Vagina (tissue), 2 donors: ENCODE measurements around the gene NAV2. TPM values are rescaled to one million over a fixed set of nuclear protein-coding genes. Genes with fewer than 3 reads are reported as not detected.

Experiments used
- DNase-seq, 2 donors: peaks; one replicate each; pipeline ENCODE4 v3.0.0-alpha.2; 2017; ENCODE audit errors: extremely low spot score in 2 of 2
- H3K27ac ChIP-seq: fragments of 200-600 bp; sonication (generic); one replicate; pipeline ENCODE4 v1.5.1; 2019
- H3K27me3 ChIP-seq: fragments of 200-600 bp; sonication (generic); one replicate; pipeline ENCODE4 v1.5.1; 2019
- H3K36me3 ChIP-seq, 2 donors: fragments of 200-600 bp; sonication (generic); one replicate each; pipeline ENCODE4 v1.5.1; 2017 to 2019
- H3K4me1 ChIP-seq: fragments of 200-600 bp; sonication (generic); one replicate; pipeline ENCODE4 v1.5.1; 2019
- H3K4me3 ChIP-seq, 2 donors: fragments of 200-600 bp; sonication (generic); 1 replicate in 1 of 2; 2 replicates in 1 of 2; pipeline ENCODE4 v1.5.1; 2016 to 2019
- H3K9me3 ChIP-seq: fragments of 200-600 bp; sonication (generic); one replicate; pipeline ENCODE4 v1.5.1; 2019
- CTCF ChIP-seq, 3 experiments: fragments of 450-650 bp in 2 of 3; fragments of 200-600 bp in 1 of 3; sonication (generic) in 1 of 3; IDR thresholded peaks; one replicate each; pipeline ENCODE4 v1.5.1; 2017 to 2019; ENCODE audit warnings: antibody characterized with exemption in 3 of 3, mild to moderate bottlenecking in 2 of 3, moderate library complexity in 2 of 3
- POLR2A ChIP-seq, 2 donors: fragments of 450-650 bp; IDR thresholded peaks; one replicate each; pipeline ENCODE4 v1.6.1; 2017; ENCODE audit warnings: antibody characterized with exemption in 2 of 2, mild to moderate bottlenecking in 2 of 2, moderate library complexity in 2 of 2
- POLR2AphosphoS5 ChIP-seq, 2 donors: sonication (generic); formaldehyde crosslinking; IDR thresholded peaks; one replicate each; pipeline ENCODE4 v1.9.0; 2017; ENCODE audit warnings: antibody characterized with exemption in 2 of 2, mild to moderate bottlenecking in 2 of 2, low read depth in 1 of 2; ENCODE audit not compliant: insufficient read depth in 1 of 2
- intact Hi-C: fragments of 100-400 bp; cut with DNase I; formaldehyde crosslinking; loops from one replicate; pipeline ENCODE4 v1.15.1; 2023
- total RNA-seq: library from RNA; depleted of rRNA; stranded (reverse); fragments of >200 nt; gene quantifications from one replicate; pipeline ENCODE4 v1.2.3, GENCODE V29; 2016

The NAV2 gene
- total RNA-seq, 1 donor from 2014 or later = 25.3 TPM

- Histone ChIP-seq H3K9me3 (no peaks in the 10 kb centered on the region), H3K4me3 (no peak overlapping the region), H3K36me3 (peaks cover 0 to 4% of the 10 kb centered on the region in 2 donors), H3K4me1 (peaks cover 9% of the 10 kb centered on the region), H3K27ac (no peak overlapping the region), H3K27me3 (no peaks in the 10 kb centered on the region)
- intact Hi-C loops = no loop called here
- DNase-seq = no peak
- TF ChIP-seq CTCF (IDR thresholded peaks at IDR 0.05) (no peak), POLR2A (IDR thresholded peaks at IDR 0.05) (no peak), POLR2AphosphoS5 (IDR thresholded peaks at IDR 0.05; ENCODE audit: insufficient read depth in 1 of 2, low read depth in 1 of 2) (no peak)
Observed at GRCh38 chr11:19974886-19975285, 262.2 kb downstream of the NAV2 start.

- TF ChIP-seq CTCF (IDR thresholded peaks at IDR 0.05) = no peak
- TF ChIP-seq POLR2A (IDR thresholded peaks at IDR 0.05) = no peak
- no peak for TF ChIP-seq POLR2AphosphoS5 (IDR thresholded peaks at IDR 0.05; ENCODE audit: insufficient read depth in 1 of 2, low read depth in 1 of 2)
- no peak for DNase-seq
- intact Hi-C loops = no loop called here
- Histone ChIP-seq H3K27me3 (no peaks in the 10 kb centered on the region), H3K9me3 (no peaks in the 10 kb centered on the region), H3K4me1 (peaks cover 15% of the 10 kb centered on the region), H3K36me3 (peaks cover 0 to 4% of the 10 kb centered on the region in 2 donors), H3K4me3 (no peak overlapping the region), H3K27ac (no peak overlapping the region)
Observed at GRCh38 chr11:19975414-19975990, 262.9 kb downstream of the NAV2 start.

- Histone ChIP-seq H3K9me3 (no peaks in the 10 kb centered on the region), H3K4me1 (peaks cover 21% of the 10 kb centered on the region), H3K27me3 (no peaks in the 10 kb centered on the region), H3K36me3 (peaks cover 0 to 4% of the 10 kb centered on the region in 2 donors), H3K4me3 (no peak overlapping the region), H3K27ac (no peak overlapping the region)
- intact Hi-C loops = no loop called here
- DNase-seq = no peak
- no peak for TF ChIP-seq POLR2A (IDR thresholded peaks at IDR 0.05)
- TF ChIP-seq POLR2AphosphoS5 (IDR thresholded peaks at IDR 0.05; ENCODE audit: insufficient read depth in 1 of 2, low read depth in 1 of 2) = no peak
- TF ChIP-seq CTCF (IDR thresholded peaks at IDR 0.05) = no peak
Observed at GRCh38 chr11:19976281-19976941, 263.8 kb downstream of the NAV2 start.

GRCh38 chr11:19977941-19978340 lies 265.3 kb downstream of the NAV2 start:
- no peaks in the 10 kb centered on the region for H3K9me3 ChIP-seq
- H3K4me3 ChIP-seq = no peak overlapping the region
- H3K27ac ChIP-seq = no peak overlapping the region
- DNase-seq = no peak
- intact Hi-C loops = no loop called here
- no peaks in the 10 kb centered on the region for H3K27me3 ChIP-seq
- no peak for TF ChIP-seq CTCF (IDR thresholded peaks at IDR 0.05)
- no peak for TF ChIP-seq POLR2A (IDR thresholded peaks at IDR 0.05)
- TF ChIP-seq POLR2AphosphoS5 (IDR thresholded peaks at IDR 0.05; ENCODE audit: insufficient read depth in 1 of 2, low read depth in 1 of 2) = no peak
- peaks cover 24% of the 10 kb centered on the region for H3K4me1 ChIP-seq
- peaks cover 0 to 4% of the 10 kb centered on the region in 2 donors for H3K36me3 ChIP-seq
